ENCODE results near the gene NPPA.

NPPA gene

DNA sequence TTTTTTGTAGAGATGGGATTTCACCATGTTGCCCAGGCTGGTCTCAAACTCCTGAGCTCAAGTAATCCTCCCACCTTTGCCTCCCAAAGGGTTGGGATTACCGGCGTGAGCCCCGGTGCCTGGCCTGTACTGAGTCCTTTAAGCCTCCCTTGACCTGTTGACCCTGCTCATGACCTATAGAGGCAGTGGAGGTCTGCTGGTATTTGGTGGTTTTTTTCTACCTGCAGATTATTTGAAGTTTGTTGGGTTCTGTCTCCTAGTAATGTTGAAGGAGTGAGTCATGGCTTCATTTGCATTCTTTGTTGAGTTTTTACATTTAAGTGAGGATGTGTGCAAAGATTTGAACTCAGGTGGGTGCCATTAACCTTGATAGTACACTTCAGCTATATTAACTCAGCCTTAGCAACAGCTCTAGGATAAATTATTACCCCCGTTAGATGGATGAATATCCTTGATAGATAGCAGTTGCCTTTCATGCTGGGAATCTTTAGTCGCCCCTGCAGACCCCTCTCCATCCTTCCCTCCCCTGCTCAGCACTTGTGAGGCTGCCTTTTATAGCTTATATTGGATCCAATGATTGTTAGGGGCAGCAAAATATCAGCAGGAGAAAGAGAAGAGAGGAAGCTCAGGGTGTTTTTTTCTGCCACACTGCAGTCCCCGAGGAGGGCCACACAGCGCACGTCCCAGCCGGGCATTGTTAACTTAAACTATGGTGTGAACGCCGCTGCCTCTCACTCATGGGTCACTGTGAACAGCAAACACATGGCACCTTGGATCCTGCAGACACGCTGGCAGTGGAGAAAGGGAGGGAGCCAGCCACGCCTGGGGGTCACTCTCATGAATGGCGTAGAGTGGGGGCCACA is 26.0 kb upstream of the NPPA start:
- no peak for DNase-seq

DNA sequence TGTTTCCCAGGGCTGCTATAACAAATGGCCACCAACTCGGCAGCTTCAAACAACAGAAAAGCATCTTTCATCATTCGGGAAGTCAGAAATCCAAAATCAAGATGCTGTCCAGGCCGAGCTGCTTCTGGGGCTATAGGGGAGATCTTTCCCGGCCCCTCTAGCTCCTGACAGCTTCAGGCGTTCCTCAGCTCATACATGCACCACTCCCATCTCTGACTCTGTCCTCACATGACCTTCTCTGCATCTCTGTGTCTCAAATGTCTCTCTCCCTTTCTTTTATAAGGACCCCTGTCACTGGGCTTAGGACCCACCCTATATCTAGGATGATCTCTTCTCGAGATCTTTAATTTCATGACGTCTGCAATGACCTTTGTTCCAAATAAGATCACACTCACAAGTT is 25.0 kb upstream of the NPPA start:
- DNase-seq = no peak

GRCh38 chr1:11869650-11870207 is 22.1 kb upstream of the NPPA start:
- DNase-seq = no peak

GRCh38 chr1:11869104-11869503 is 21.5 kb upstream of the NPPA start:
- no peak for DNase-seq

DNA sequence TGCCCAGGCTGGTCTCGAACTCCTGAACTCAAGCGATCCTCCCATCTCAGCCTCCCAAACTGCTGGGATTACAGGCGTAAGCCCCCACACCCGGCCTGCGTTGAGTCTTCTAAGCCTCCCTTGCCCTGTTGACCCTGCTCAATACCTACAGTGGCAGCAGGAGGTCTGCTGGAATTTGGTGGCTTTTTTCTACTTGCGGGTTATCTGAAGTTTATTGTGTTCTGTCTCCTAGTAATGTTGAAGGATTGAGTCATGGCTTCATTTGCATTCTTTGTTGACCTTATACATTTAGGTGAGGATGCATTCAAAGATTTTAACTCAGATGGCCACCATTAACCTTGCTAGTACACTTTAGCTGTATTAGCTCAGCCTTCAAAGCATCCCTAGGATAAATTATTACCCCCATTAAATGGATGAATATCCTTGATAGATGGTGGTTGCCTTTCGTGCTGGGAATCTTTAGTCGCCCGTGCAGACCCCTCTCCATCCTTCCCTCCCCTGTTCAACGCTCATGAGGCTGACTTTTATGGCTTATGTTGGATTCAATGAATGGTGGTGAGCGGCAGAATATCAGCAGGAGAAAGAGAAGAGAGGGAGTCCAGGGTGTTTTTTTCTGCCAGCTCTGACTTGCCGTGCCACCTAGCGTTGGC is 20.9 kb upstream of the NPPA start:
- no peak for DNase-seq

GRCh38 chr1:11862890-11863289 is 15.3 kb upstream of the NPPA start:
- no peak for DNase-seq

GRCh38 chr1:11860587-11860986 is 13.0 kb upstream of the NPPA start:
- DNase-seq = no peak

DNA sequence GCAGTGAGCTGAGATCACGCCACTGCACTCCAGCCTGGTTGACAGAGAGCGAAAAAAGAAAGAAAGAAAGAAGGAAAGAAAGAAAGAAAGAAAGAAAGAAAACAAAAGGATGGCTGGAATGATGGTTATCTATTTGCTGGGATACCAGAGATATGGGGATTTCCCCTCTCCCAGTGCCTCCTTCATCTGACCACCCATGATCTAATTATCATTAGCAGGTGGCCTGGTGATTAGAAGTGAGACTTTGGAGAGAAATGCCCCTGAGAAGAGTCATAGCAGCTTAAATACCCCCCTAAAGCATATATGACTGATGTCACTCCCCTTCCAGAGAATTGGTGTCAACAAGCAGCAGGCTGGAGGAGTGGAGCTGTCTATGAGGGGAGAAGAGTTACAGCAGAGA is 12.5 kb upstream of the NPPA start:
- DNase-seq = no peak

DNA sequence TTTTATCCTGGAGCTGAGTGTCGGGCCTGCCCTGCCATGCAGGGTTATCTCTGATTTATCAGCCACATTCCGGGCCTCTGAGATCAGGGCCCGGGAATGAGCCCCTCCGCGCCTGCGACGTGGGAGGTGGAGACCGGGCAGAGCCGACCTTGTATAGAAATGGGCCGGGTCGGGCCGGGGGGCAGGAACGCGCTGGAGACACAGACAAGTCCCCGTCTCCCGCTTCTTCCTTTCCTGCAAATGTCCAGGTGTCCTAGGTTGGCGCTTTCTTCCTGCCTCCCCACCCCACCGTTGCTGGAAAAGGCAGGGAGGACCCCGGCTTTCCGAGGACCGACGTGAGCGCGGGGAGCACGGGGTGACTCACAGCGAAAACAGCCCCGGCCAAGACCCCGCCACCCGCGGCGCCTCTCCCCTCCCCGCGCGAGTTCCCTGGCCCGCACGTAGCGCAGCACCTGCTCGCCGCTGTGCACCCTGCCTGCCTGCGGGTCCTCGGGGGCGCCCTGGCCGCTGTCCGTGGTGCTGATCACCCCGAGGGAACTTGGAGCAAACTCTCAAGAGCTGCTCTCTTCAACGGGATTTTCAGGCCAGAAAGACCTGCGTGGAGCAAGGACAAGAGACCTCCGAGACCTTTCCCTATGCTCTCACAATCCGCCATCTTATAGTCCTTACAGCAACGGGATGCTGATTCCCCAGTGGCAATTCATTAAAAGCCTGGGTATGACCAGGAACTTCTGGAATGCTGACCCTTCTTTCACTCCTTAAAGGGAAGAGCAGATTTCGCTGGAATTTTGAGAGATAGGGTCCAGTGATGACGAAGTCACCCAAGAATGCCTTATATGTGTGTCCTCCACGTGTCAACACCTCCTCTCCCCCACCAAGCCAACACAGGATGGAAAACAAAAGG is 11.6 kb upstream of the NPPA start:
- DNase-seq = no peak

DNA sequence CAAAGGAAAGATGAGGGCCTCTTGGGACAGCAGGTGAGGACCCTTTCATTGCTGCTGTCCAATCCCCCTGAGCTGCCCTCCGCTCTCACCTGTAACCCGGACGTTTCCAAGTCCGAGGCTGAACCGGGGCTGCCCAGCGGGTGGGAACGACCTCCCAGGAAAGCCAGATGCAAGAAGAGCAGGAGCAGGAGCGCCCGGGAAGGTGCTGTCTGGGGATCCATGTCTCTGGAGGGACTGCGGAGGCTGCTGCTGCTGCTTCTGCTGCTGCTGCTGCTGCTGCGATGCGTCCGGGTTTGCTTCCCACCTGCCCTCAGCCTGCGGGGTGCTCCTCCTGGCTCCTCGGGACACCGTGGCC is 11.0 kb upstream of the NPPA start, which contains the start of gene NPPB:
Gene NPPB, minus strand, starts transcription at position 333 of the 355 bp plus-strand sequence. Its CDS starts 112 bp downstream, at position 221.
- no peak for DNase-seq

DNA sequence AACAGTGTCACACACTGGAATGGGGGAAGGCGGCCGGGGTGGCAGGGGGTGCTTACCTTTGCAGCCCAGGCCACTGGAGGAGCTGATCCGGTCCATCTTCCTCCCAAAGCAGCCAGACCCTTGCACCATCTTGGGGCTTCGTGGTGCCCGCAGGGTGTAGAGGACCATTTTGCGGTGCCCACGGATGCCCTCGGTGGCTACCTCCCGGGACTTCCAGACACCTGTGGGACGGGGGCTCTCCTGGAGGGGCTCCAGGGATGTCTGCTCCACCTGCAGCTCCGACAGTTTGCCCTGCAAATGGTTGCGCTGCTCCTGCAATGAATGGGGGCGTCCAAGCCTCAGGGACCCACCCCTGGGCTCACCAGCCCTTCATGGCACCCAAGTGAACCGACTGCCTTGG is 10.6 kb upstream of the NPPA start:
- DNase-seq = no peak

- DNase-seq = no peak
Measured at GRCh38 chr1:11857164-11857851, 9.7 kb upstream of the NPPA start.

GRCh38 chr1:11856698-11857097 is 9.1 kb upstream of the NPPA start:
- no peak for DNase-seq

DNA sequence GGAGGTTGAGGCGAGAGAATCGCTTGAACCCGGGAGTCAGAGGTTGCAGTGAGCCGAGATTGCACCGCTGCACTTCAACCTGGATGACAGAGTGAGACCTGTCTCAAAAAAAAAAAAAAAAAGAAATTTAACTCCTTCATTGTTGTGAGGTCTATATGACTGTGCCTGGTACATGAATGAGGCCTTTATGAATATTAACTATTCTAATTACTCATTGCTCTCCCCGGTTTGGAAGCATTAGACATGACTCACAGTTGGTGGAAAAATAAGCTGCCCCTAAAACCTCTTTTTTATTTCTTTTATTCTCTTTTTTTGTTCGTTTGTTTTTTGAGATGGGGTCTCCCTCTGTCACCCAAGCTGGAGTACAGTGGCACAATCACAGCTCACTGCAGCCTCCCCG is 7.8 kb upstream of the NPPA start:
- no peak for DNase-seq

- no peak for DNase-seq
Measured at GRCh38 chr1:11854519-11854918, 6.9 kb upstream of the NPPA start.

DNA sequence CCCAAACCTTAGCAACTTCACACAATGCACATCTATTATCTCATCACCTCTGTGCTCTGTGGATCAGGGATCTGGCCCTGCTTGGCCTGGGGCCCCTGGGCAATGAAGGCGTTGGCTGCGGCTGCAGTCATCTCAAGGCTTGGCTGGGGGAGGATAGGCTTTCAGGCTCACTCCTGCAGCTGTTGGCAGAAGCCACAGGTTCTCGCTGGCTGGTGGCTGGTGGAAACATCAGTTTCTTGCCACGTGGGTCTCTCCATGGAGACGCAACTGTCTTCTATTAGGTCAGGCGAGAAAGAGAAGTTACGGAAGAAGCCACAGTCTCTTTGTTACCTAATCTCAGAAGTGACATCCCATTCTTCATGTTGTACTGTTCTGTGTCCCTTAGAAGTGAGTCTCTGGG is 3.6 kb upstream of the NPPA start:
- no peak for DNase-seq

- DNase-seq = no peak
Measured at GRCh38 chr1:11850156-11850555, 2.6 kb upstream of the NPPA start.

GRCh38 chr1:11848373-11848700 is 754 bp upstream of the NPPA start:
- no peak for DNase-seq

DNA sequence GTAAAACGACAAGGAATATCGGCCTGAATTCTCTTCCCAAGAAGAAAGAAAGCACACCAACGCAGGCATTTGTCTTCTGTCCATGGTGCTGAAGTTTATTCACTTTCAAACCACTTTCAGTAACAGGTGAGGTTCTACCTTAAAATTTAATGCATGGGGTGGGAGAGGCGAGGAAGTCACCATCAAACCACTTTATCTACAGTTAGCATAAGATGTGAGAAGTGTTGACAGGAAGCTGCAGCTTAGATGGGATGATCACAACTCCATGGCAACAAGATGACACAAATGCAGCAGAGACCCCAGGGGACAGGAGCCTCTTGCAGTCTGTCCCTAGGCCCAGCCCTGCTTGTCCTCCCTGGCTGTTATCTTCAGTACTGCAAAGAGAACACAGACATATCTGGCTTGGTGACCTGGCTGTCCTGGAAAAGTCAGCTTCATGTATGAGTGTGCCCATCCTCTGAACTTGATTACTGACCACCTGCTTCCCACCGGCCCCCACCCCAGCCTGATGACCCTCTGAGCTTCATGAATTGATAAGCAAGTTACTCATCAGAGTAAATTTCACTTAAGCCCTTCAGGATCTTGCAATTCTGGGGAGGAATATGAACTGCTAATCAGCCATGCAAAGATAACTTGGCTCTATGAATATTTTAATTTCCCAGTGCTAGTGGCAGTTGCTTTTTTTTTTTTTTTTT is 1.8 kb downstream of the NPPA start:
- no peak for DNase-seq

DNA sequence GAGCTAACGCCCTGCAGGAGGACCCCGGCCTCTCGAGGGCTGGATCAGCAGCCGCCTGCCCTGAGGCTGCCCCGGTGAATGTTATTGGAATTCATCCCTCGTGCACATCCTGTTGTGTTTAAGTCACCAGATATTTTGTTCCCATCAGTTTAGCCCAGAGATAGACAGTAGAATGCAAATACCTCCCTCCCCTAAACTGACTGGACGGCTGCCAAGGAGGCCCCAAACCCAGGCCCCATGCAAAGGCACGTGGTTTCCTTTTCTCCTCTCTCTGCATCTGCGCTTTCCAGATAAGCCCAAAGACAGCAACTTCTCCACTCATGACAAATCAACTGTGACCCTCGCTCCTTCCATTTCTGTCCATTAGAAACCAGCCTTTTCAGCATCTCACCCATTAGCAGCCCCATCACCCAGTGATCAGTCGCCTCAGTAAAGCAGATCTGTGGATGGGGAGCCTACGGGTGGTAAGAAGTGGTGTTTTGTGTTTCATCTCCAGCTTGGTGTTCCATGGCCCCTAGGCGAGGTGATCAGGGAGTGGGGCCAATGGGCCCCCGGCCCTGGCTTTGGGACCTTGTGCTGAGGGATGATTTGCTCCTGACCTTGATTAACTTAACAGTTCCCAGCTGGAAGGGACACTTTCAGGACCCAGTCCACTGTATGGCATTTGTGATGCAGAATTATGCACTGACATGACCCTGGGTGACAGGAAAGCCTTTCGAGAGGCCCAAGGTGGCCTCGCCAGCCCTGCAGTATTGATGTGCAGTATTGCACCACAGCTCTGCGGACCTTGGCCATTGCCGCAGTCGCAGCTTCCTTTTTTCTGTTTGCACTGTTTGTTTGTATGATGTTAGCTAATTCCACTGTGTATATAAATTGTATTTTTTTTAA is 5.2 kb downstream of the NPPA start:
- no peak for DNase-seq
